HG02763 (cell line): ENCODE measurements around the gene ENTPD1.

ENCODE experiments used
- ATAC-seq: cut with Tn5 transposase; IDR thresholded peaks from one replicate; pipeline ENCODE4 v1.9.1; 2021; ENCODE audit warnings: mild to moderate bottlenecking, moderate library complexity; ENCODE audit not compliant: unreplicated experiment

The ENTPD1 gene

DNA sequence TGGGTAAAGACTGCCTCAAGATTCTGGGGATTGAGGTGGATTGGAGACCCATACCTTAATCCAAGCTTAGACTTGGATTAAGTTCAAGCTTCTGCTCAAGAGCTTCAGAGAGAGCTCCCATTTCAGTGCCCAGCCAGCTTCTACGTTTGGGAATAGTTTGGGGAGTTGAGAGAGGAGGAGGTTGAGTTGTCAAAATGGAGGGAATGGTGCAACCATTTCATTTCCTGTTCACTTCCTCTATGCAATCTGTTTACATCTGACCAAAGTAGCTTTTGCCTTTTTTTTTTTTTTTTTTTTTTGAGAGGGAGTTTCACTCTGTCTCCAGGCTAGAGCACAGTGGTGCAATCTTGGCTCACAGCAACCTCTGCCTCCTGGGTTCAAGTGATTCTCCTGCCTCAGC is 65.8 kb downstream of the ENTPD1 start:
- ATAC-seq: no peak

DNA sequence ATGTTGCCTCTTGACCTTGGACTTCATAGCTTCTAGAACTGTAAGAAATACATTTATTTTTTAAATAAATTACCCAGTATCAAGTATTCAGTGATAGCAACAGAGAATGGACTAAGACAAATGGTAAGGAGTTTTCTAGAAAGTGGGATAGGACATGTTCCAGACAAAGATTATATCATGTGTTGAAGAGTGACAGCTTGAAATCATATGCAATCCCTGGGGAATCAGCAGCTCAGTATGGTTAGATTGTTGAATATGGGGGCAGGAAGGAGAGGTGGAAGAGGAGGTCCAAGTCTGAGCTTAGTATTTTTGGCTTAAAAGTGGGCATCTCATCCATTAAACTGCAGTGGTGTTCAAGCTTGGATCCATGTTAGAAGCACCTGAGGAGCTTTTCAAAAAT is 74.1 kb downstream of the ENTPD1 start:
- ATAC-seq: no peak

DNA sequence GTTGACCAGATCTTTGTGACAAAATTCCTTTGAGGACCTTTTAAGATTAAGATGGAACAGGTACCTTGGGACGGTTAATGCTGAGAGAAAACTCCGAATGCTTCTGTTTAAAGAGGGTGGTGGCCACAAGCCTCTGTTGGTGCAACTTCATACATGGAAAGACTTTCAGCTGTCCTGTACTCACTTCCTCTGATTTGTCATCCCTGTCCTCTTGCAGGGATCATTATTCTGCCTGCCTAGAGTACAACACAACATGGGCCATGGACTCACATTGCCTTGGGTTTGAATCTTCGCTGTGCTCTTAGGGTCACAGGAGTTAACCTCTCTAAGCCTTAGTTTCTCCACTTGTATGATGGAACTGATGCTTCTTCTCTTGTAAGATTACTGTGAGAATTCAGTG is 75.1 kb downstream of the ENTPD1 start:
- no peak for ATAC-seq

DNA sequence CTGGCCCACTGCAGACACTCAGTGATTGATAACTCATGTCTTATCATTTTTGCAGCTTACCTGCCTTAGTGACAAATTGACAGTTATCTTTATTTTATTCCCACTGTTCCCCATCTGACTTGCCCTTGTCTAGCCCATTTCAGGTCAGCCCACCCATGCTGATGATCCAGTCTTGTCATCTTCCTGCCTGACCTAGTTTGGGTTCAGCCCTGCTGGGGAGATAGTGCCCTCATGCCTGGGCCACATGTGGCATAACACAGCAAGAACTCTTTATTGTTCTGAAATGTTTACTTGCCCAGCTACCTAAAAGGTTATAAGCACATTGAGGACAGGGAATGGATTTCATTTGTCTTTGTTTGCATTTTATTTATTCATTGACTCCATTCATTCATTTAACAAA is 75.6 kb downstream of the ENTPD1 start:
- no peak for ATAC-seq

DNA sequence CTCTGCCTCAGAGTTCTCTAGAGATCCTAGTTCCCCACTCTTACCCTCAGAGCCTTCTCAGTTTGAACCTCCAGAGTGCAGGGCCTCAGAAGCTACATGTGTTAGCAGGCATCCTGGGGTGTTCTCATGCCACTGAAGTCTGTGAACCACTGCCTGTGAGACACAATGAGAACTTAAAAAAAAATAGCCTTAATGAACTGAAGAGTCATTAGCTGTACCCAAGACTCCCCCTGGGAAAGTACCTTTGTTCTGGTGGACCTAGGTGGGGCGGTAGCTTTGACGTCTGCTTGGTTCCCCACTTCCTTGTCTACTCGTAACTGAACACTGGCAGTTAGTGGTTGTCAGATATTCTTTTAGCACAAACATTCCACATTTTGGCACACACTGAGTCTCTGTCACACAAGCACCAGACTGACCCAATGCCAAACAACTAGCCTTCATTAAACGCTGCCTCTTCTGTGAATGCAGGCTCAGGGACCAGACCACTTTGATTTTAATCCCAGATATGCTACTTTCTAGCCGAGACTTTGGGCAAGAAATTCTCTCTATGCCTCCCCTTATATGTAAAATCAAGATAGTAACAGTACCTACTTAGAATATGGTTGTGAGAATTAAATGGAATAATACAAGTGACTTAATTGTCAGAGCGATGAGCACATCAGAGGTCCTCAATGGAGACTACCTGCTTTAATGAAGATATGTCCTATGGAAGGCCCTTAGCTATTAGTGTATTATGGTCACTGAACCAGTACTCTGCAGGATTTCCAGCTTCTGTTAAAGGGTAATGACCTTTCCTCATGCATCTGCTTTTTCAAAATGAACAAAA is 76.5 kb downstream of the ENTPD1 start:
- peak; percentile 81 for ATAC-seq

DNA sequence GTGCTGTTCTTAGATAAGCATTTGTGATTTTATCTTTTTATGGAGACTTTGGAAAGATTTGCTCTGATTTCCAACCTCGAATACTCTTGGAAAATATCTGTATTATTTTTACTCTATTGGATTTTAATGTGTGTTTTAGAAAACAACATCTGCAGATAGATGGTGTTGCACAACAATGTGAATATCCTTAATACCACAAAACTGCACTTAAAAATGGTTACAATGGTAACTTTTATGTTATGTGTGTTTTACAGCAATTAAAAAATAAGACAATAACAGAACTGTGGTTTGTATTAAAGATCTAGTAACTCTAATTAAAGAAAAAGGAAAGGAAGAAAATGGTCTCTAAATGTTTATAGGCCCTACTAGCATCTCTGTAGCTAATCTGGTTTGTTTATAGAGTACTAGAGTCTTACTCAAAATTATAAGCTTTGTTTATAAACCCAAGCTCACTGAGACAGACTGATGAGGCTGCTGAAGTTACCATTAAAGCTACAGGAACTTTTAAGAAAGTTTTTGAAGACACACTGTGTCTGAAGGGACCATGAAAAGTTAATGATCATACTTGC is 77.2 kb downstream of the ENTPD1 start:
- ATAC-seq: no peak

DNA sequence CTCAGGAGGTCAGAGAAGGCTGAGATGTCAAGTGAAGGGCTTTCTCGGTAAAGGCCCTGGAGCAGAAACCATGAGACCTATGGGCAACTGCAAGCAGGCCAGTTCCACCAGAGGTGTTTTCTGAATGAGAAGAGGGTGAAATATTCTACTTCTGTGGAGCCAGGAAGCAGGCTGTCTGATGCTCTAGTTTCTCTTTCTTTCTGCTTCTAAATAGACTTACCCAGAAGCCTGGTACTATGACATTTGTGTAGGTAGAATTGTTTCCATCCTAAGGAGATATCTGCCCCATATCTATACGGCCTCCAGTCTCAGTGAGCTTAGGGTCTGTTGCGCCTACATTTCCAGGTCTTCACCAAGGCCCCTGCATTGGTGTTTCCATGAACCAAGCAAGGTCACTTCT is 78.4 kb downstream of the ENTPD1 start:
- ATAC-seq: no peak

DNA sequence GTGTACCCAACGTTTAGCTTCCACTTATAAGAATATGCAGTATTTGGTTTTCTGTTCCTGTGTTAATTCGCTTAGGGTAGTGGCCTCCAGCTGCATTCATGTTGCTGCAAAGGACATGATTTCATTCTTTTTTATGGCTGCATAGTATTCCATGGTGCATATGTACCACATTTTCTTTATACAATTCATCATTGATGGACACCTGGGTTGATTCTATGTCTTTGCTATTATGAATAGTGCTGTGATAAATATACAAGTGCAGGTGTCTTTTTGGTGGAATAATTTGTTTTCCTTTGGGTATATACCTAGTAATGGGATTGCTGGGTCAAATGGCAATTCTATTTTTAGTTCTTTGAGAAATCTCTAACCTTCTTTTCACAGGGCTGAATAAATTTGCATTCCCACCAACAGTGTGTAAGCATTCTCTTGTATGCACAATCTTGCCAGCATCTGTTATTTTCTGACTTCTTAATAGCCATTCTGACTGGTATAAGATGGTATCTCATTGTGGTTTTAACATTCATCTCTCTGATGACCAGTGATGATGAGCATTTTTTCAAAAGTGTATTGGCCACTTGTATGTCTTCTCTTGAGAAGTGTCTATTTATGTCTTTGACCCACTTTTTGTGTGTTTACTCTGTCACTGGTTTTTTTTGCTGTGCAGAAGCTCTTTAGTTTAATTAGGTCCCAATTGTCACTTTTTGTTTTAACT is 79.3 kb downstream of the ENTPD1 start:
- no peak for ATAC-seq

DNA sequence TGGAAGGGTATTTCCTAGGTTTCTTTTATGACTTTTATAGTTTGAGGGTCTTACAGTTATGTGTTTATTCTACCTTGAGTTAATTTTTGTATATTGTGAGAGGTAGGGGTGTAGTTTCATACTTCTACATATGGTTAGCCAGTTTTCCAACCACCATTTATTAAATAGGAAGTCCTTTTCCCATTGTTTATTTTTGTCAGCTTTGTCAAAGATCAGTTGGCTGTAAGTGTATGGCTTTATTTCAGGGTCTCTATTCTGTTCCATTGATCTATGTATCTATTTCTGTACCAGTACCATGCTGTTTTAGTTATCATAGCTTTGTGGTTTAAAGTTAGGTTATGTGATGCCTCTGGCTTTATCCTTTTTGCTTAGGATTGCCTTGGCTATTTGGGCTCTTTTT is 79.9 kb downstream of the ENTPD1 start:
- ATAC-seq: no peak

DNA sequence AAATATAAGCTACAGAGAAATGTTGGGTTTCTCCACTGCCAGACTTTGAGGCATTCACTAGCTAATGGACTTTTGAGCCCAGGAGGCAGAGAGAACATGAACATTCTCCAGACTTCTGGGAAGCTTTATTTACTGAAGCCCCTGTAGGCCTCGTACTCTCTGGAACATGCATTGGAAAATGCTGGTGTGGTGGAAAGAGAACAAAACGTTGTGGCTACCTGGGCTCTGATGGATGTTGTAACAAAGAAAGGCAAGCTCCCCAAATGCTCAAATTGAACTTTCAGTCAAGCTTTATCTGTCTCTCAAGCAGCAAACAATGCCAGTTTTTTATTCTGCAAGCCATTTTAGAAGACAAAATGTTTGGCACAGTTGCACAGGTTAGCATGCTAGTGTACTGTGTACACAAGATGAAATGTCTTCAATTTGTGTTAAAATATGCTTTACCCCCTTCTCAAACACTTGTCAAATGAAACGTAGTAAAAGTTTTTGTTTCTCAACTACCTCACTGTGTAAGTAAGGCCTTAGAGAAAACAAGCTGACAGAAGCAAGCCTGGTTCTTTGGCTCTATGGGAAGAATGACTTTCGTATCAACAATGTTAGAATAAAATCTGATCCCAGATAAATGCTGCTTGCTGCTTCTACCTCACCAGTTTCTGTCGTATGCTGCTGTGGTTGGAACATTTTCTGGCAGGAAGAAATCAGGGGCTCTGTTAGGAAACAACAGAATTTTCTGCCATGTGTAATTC is 80.8 kb downstream of the ENTPD1 start:
- ATAC-seq: no peak

DNA sequence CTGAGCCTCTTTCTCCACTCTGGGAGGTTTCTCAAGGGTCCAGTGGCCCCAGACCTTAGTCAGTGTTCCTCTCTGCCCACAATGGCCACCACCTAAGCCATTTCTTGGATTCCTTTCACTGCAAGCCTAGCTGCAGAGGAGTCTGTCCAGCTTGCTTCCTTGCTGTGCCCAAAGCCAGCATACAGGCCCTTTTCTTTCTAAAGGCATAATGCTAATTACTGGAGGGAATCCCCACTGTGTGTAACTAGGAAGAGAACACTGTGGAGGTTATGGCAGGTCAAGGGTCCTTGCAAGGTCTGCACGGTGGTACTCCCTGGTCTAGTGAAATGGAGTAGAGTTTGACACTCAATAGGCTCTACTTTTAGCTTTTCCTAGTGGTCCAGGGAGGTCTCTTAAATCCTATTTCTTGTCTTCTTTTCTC is 81.4 kb downstream of the ENTPD1 start:
- no peak for ATAC-seq

DNA sequence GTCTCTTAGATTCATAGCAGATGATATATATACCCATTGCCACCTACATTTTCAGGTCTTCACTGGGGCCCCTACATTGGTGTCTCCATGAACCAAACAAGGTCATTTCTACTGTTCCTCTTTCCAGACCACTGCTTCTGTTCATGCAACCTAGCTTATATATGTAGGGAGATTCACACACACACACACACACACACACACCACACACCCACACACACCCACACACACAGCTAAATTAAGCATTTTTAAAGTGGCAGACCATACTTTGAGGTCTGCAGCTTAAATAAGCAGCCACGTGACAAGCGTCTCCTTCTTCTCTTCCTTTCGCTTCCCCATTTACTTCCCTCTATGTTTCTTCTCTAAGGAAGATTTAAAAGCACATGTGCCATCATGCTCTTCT is 81.8 kb downstream of the ENTPD1 start:
- ATAC-seq: no peak

DNA sequence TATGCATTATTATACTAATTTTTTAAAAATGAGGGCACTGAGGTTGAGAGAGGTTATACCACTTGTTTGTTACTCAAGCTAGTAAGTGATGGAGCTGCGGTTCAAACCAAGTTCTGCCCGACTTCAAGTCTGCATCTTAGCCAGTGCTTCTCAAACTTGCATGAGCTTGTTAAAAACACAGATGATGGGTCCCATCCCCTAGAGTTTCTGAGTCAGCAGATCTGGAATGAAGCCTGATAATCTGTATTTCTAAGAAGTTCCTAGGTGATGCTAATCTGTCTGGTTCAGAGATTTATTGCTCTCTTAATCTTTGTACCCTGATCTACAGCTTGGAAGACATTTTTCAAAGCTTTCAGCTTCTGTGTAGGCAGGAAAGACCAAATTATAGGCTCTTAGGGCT is 84.2 kb downstream of the ENTPD1 start:
- no peak for ATAC-seq

DNA sequence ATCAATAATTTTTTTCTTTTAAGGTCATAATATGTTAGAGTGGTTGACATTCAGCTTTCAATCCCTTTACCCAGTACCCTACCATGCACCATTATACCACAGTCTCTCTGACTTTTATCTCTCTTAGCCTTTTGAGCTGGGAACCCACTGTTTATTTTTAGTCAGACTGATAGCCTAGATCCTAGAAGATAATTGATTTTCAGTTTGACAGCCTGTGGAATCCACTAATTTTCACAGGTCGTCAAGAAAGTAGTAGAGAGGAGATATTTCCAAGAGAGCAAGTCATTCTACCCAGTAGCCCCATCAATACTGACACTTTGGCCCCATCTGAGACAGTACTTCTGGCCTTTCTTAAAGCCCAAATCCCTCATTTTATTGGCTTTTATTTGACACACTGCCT is 84.7 kb downstream of the ENTPD1 start:
- ATAC-seq: no peak

DNA sequence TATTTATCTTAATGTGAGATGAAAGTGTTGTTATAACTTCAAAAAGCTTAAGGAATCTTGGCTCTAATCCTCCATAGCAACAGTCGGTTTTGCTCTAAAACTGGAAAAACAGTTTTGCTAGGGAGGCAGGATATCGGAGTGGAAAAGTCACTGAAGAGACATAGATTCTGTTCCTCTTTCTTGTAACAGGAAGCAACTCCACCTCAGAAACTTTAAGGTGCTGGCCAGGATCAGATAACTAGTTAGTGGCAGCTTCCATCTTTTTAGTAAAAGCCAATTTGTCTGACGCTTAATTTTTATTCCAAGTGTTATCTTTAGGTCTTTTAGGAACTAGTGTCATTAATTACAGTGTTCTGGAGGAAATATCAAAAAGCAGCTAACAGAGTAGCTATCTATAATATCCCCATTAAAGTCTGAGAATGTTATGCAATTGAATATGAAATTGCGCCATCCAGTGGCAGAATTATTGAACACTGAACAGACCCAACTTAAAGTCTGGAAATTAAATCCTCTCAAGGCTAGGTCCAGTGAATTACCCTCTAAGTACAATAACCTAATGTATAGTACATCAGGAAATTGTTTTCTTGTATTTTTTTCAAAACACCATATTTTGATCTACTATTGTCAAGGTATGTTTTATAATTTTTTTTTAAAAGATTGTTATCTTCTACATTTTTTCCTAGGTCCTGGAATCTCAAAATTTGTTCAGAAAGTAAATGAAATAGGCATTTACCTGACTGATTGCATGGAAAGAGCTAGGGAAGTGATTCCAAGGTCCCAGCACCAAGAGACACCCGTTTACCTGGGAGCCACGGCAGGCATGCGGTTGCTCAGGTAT is 85.9 kb downstream of the ENTPD1 start:
- no peak for ATAC-seq

DNA sequence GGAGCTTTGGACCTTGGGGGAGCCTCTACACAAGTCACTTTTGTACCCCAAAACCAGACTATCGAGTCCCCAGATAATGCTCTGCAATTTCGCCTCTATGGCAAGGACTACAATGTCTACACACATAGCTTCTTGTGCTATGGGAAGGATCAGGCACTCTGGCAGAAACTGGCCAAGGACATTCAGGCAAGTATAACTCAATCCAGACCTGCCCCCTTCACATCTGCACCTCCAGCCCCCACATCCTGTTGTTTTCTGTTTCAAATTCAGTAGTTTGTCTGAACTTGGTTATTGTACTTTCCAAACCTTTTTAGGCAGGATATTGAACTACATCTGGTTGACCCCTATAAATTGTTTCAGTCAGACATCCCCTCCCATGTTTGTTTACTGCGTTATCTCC is 89.4 kb downstream of the ENTPD1 start:
- no peak for ATAC-seq

DNA sequence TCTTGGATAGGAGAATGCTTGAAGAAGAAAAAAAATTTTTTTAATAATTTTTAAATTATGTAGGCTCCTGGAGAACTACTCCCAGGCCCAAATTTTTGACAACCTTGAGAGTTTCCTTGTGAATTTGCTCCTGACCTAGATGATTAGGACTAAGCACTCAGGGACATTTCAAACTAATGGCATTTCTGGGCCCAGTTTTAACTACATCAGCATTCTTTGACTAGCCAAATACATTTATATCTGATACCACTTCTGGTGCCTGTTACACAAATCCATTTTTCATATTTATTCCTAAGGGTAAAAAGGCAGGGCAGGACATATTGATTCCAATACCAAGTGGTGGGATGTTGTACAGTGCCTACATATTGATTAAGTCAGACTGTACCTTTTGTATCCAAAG is 91.0 kb downstream of the ENTPD1 start:
- ATAC-seq: no peak

DNA sequence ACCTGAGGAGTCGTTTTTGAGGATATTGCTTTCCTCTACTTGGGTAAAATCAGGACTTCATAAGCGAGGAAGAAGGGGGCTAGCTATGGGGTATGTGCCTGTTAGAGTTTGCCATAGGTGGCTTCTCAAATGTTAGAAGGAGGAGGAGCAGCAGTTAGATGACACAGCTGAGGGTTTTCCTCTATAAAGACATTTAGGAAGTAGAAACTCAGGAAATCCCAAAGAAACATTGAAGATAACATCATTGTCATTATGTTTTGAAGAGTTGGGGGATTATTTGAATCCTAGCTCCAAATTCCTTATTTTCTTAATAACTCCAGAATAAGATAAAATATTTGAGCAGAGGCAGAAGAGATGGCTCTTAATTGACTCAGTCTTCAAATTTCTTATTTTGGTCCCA is 92.9 kb downstream of the ENTPD1 start:
- no peak for ATAC-seq

DNA sequence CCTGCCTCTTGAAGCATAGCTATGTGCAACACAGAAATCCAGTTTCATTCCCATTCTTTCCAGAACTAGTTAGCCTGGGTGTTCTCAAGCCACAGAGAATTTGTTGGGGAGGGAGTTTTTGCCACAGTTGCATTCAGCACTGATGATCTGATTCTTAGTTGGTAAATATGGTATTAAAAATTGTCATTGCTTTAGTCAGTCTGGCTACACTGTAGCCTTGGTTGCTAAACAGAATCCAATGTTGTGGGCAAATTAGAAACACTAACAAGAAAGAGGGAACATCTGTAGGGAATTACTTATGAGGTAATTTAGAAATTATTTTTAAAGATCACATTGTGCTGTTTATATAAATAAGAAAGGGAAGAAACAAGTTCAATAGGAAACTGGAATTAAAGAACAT is 94.8 kb downstream of the ENTPD1 start:
- ATAC-seq: no peak

DNA sequence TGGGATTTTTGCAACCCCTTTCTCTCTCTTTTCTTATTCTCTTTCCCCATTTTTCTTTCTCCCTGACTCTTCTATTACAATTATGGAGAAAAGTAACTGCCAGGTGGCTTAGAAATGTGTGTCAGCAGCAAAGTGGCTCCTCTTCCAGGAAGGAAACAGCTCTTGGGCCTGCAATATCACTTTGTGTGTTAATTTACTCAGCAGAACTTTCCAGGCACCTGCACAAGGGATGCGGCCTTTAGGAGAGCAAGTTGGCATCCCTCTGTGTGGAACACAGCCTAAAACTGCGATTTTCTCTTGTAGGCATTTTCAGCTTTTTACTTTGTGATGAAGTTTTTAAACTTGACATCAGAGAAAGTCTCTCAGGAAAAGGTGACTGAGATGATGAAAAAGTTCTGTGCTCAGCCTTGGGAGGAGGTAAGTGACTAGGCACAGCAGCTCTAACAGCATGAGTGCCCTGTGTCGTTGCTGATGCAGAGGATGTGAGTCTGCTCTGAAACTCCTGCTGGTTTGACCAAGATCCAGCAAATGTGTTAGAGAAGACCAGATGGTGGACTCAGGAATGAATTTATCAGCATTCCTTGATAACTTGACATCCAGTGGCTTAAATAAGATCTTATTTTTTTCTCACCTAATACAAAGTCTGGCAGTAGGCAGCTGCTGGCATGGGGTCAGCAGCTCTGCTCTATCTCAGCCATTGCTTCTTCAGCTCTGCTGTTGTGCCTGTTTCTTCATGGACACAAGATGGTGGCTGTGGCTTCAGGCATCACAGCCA is 104.4 kb downstream of the ENTPD1 start:
- ATAC-seq: no peak
